PC-9 (cell line): ENCODE data around the gene SLC22A12. TPM values are rescaled to one million over a fixed set of nuclear protein-coding genes. Genes with fewer than 3 reads are reported as not detected.

Experiments used
- BruUV-seq: library from RNA; stranded (reverse); fragments of 400-500 nt; replicated peaks from 2 replicates; lab custom pipeline; 2021; lab: Mats Ljungman, UMichigan
- CTCF ChIA-PET: fragments of 300-600 bp; sonication (Branson Sonifier 250); formaldehyde crosslinking; loops from one replicate; lab custom pipeline; 2022; ENCODE audit warnings: antibody characterized with exemption; lab: Charles Lee
- POLR2A ChIA-PET: fragments of 300-600 bp; sonication (Branson Sonifier 250); formaldehyde crosslinking; loops from one replicate; lab custom pipeline; 2022; ENCODE audit warnings: antibody characterized with exemption; ENCODE audit not compliant: unreplicated experiment; lab: Charles Lee
- DNase-seq, 2 experiments: peaks; one replicate each; pipeline versions ENCODE4 v3.0.0 to v3.0.0-alpha.2; 2015 to 2022; ENCODE audit warnings: mixed read lengths in 1 of 2
- H2AFZ ChIP-seq: fragments of 200-600 bp; sonication (generic); 2 replicates; pipeline ENCODE4 v1.8.1; 2017; ENCODE audit warnings: antibody characterized with exemption
- H3F3A ChIP-seq: fragments of 200-600 bp; sonication (generic); 2 replicates; pipeline ENCODE4 v1.8.1; 2017; ENCODE audit warnings: antibody characterized with exemption, mild to moderate bottlenecking, low read depth; ENCODE audit not compliant: insufficient read depth
- H3K27ac ChIP-seq: fragments of 200-600 bp; sonication (generic); 2 replicates; pipeline ENCODE4 v1.6.1; 2016; ENCODE audit warnings: mixed run types
- H3K27me3 ChIP-seq: fragments of 200-600 bp; sonication (generic); 2 replicates; pipeline ENCODE4 v1.6.1; 2016; ENCODE audit warnings: low read depth, mixed run types; ENCODE audit not compliant: insufficient read depth
- H3K36me3 ChIP-seq: fragments of 200-600 bp; sonication (generic); 2 replicates; pipeline ENCODE4 v1.6.1; 2016; ENCODE audit warnings: low read depth, mixed run types
- H3K4me1 ChIP-seq: fragments of 200-600 bp; sonication (generic); replicated peaks from 2 replicates; pipeline ENCODE4 v1.6.1; 2016; ENCODE audit warnings: mixed run types; ENCODE audit not compliant: insufficient read depth
- H3K4me2 ChIP-seq: fragments of 200-600 bp; sonication (generic); 2 replicates; pipeline ENCODE4 v1.6.1; 2017; ENCODE audit warnings: mixed run types
- H3K4me3 ChIP-seq: fragments of 200-600 bp; sonication (generic); 2 replicates; pipeline ENCODE4 v1.6.1; 2016; ENCODE audit warnings: mixed run types
- H3K79me2 ChIP-seq: fragments of 200-600 bp; sonication (generic); 2 replicates; pipeline ENCODE4 v1.6.1; 2017; ENCODE audit warnings: low read depth, mixed run types
- H3K9me2 ChIP-seq: fragments of 200-600 bp; sonication (generic); 2 replicates; pipeline ENCODE4 v1.8.1; 2017; ENCODE audit warnings: mild to moderate bottlenecking; ENCODE audit not compliant: insufficient read depth
- H3K9me3 ChIP-seq: fragments of 200-600 bp; sonication (generic); 2 replicates; pipeline ENCODE4 v1.8.1; 2016; ENCODE audit warnings: low read depth; ENCODE audit not compliant: insufficient read depth
- H4K20me1 ChIP-seq: fragments of 200-600 bp; sonication (generic); 2 replicates; pipeline ENCODE4 v1.8.1; 2017; ENCODE audit not compliant: insufficient read depth
- EZH2 ChIP-seq: fragments of 200-600 bp; sonication (generic); IDR thresholded peaks from 2 replicates; pipeline ENCODE4 v1.8.0; 2017; ENCODE audit warnings: antibody characterized with exemption, low read depth
- intact Hi-C: fragments of 100-400 bp; cut with micrococcal nuclease; formaldehyde crosslinking; loops from one replicate; pipeline ENCODE4 v1.10.0; 2022; ENCODE audit not compliant: unreplicated experiment
- total RNA-seq: library from RNA; stranded (reverse); gene quantifications from 2 replicates; pipeline ENCODE4 v1.2.3, GENCODE V29; 2021
- TF ChIP-seq, protein P1 (sequence below): fragments of 200-600 bp; sonication (generic); conservative IDR thresholded peaks from 2 replicates; pipeline ENCODE4 v1.6.1; 2017; ENCODE audit warnings: mixed run types, antibody characterized with exemption, mild to moderate bottlenecking, moderate library complexity

The SLC22A12 gene
- total RNA-seq, 1 experiment from 2014 or later: not detected

DNA sequence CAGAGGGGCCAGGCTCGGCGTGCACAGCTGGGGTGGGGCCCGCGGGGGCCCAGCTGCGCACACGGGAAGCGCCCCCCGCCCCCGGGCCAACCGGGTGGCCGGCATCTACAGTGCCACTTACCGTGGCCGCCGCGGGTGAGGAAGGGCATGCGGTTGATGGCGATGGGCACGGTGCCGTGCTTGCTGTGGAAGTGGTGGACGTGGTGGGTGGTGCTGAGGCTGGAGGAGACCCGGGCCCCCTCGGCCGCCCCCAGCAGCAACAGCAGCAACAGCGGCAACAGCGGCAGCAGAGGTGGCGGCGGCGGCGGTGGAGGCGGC lies 51.4 kb downstream of the SLC22A12 start:
- no TSS peak for BruUV-seq
- POLR2A ChIA-PET: no interaction called here
- no peak for DNase-seq
- Histone ChIP-seq H3K36me3 (no peaks in the 10 kb centered on the region), H3K9me3 (no peaks in the 10 kb centered on the region), H3K4me3 (no peak overlapping the region), H2AFZ (no peak overlapping the region), H3K4me2 (no peak overlapping the region), H3K79me2 (no peaks in the 10 kb centered on the region), H3F3A (no peaks in the 10 kb centered on the region), H3K4me1 (no peaks in the 10 kb centered on the region), H3K27ac (no peak overlapping the region), H3K27me3 (peaks cover 66% of the 10 kb centered on the region), H3K9me2 (no peaks in the 10 kb centered on the region), H4K20me1 (no peaks in the 10 kb centered on the region)
- TF ChIP-seq, protein P1, sequence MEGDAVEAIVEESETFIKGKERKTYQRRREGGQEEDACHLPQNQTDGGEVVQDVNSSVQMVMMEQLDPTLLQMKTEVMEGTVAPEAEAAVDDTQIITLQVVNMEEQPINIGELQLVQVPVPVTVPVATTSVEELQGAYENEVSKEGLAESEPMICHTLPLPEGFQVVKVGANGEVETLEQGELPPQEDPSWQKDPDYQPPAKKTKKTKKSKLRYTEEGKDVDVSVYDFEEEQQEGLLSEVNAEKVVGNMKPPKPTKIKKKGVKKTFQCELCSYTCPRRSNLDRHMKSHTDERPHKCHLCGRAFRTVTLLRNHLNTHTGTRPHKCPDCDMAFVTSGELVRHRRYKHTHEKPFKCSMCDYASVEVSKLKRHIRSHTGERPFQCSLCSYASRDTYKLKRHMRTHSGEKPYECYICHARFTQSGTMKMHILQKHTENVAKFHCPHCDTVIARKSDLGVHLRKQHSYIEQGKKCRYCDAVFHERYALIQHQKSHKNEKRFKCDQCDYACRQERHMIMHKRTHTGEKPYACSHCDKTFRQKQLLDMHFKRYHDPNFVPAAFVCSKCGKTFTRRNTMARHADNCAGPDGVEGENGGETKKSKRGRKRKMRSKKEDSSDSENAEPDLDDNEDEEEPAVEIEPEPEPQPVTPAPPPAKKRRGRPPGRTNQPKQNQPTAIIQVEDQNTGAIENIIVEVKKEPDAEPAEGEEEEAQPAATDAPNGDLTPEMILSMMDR: no peak
- no peak for TF ChIP-seq EZH2
- intact Hi-C loops: no loop called here
- CTCF ChIA-PET: no interaction called here

DNA sequence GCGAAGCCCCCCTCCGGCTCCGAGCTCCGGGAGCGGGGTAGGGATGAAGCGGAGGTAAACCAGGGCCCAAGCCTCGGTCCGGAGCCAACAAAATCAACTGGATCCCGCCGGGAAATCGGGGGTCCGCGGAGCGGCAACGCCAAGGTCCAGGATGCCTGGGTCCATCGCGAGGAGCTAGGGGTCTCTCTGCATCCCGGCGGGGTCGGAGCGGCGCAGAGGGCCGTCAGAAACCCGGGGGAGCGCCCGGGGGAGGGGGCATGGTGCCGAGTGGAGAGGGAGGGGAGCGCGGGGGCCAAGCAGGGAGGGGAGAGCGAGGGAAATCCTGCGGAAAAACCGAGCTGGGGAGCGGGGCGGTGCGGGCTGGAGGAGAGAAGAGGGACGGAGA lies 51.8 kb downstream of the SLC22A12 start:
- no peaks in the 10 kb centered on the region for H3F3A ChIP-seq
- H3K9me3 ChIP-seq: no peaks in the 10 kb centered on the region
- H3K4me1 ChIP-seq: no peaks in the 10 kb centered on the region
- no peaks in the 10 kb centered on the region for H4K20me1 ChIP-seq
- ChIA-PET CTCF (interaction anchor here (0.5 kb wide), 1 partner anchor 219 kb away, joined by 6 read pairs; no protein-coding TSS in a partner anchor), POLR2A (no interaction called here)
- H3K27me3 ChIP-seq: peaks cover 62% of the 10 kb centered on the region
- no TSS peak for BruUV-seq
- TF ChIP-seq, protein P1: no peak
- no peak for TF ChIP-seq EZH2
- intact Hi-C loops: no loop called here
- no peaks in the 10 kb centered on the region for H3K9me2 ChIP-seq
- H3K4me2 ChIP-seq: no peak overlapping the region
- H2AFZ ChIP-seq: no peak overlapping the region
- H3K79me2 ChIP-seq: no peaks in the 10 kb centered on the region
- H3K4me3 ChIP-seq: no peak overlapping the region
- H3K36me3 ChIP-seq: no peaks in the 10 kb centered on the region
- no peak overlapping the region for H3K27ac ChIP-seq
- DNase-seq: no peak

DNA sequence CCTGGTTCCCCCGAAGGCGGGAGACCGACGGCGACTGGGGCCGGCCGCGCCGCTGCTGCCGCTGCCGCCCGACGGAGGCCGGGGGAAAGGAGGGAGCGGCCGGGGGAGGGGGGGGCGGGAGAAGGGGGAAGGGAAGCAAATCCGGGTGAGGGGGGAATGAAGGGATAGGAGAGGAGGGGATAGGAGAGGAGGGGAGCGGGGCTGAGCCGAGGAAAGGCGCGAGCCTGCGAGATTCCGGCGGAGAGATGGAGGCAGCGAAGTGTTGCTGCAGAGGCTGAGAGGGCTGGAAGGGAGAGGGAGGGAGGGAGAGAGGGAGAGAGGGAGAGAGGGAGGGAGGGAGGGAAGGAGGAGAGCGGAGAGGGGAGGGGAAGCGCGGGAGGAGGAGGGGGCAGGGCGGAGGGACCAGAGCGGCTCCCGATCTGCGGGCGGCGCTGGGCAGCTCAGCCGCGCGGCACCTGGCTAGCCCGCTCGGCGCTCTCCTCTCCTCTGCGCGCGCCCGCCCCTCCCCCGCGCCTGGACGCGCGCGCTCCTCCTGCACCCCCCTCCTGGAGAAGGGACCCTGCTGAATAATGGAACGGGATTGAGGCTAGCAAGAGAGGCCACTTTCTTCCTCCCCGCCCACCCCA lies 52.3 kb downstream of the SLC22A12 start:
- no peak for DNase-seq
- TF ChIP-seq, protein P1: no peak
- no peak for TF ChIP-seq EZH2
- Histone ChIP-seq H3K4me1 (no peaks in the 10 kb centered on the region), H3K79me2 (no peaks in the 10 kb centered on the region), H3K9me2 (no peaks in the 10 kb centered on the region), H3K4me3 (no peak overlapping the region), H3K9me3 (no peaks in the 10 kb centered on the region), H3K4me2 (no peak overlapping the region), H3K27ac (no peak overlapping the region), H3F3A (no peaks in the 10 kb centered on the region), H3K36me3 (no peaks in the 10 kb centered on the region), H3K27me3 (peaks cover 61% of the 10 kb centered on the region), H4K20me1 (no peaks in the 10 kb centered on the region), H2AFZ (no peak overlapping the region)
- intact Hi-C loops: no loop called here
- POLR2A ChIA-PET: no interaction called here
- CTCF ChIA-PET: interaction anchor here (0.5 kb wide), 1 partner anchor 220 kb away, joined by 6 read pairs; no protein-coding TSS in a partner anchor
- BruUV-seq: no TSS peak
